Right lobe of liver (tissue), 6 donors: ENCODE measurements around the gene ATG7. TPM values are rescaled to one million over a fixed set of nuclear protein-coding genes. Genes with fewer than 3 reads are reported as not detected.

Source experiments
- ATAC-seq, 4 donors: fragments of 200-7000 bp; cut with Tn5 transposase; one replicate each; pipeline ENCODE4 v1.9.1; 2020; ENCODE audit warnings: mild to moderate bottlenecking in 4 of 4, moderate library complexity in 4 of 4
- DNase-seq, 3 donors: peaks; one replicate each; pipeline ENCODE4 v3.0.0-alpha.2; 2020
- H3K27ac ChIP-seq, 3 donors: fragments of 200-600 bp; one replicate each; pipeline ENCODE4 v1.8.0; 2022
- H3K27me3 ChIP-seq, 2 donors: fragments of 200-600 bp; one replicate each; pipeline ENCODE4 v1.8.0; 2022
- H3K36me3 ChIP-seq, 4 donors: fragments of 200-600 bp; sonication (generic) in 1 of 4; one replicate each; pipeline versions ENCODE4 v1.5.1 to v1.8.0; 2017 to 2022; ENCODE audit warnings: control low read depth in 1 of 4
- H3K4me1 ChIP-seq, 4 donors: fragments of 200-600 bp; sonication (generic) in 1 of 4; one replicate each; pipeline versions ENCODE4 v1.5.1 to v1.8.0; 2017 to 2022; ENCODE audit warnings: control low read depth in 1 of 4
- H3K4me3 ChIP-seq, 3 donors: fragments of 200-600 bp; one replicate each; pipeline ENCODE4 v1.8.0; 2022
- H3K9me3 ChIP-seq, 4 donors: fragments of 200-600 bp; sonication (generic) in 1 of 4; one replicate each; pipeline versions ENCODE4 v1.5.1 to v1.8.0; 2017 to 2022; ENCODE audit warnings: control low read depth in 1 of 4
- POLR2A ChIP-seq: fragments of 450-650 bp; IDR thresholded peaks from one replicate; pipeline ENCODE4 v1.6.1; 2017; ENCODE audit warnings: antibody characterized with exemption, mild to moderate bottlenecking
- WGBS: methylation state at CpG from one replicate; pipeline ENCODE4 v1.1.6; 2018; ENCODE audit warnings: low coverage, low lambda C conversion rate; ENCODE audit not compliant: insufficient coverage; ENCODE audit errors: missing lambda C conversion rate; 5-methylcytosine and 5-hydroxymethylcytosine counted together
- intact Hi-C, 2 donors: fragments of 100-400 bp; cut with DNase I; formaldehyde crosslinking; loops; one replicate each; pipeline versions ENCODE4 v1.11.2 to v1.14.1; 2022
- small RNA-seq, 2 experiments: library from RNA; depleted of rRNA; stranded (forward); fragments of <200 nt; gene quantifications; one replicate each; pipeline ENCODE3, GENCODE V24; 2016
- total RNA-seq, 6 experiments: library from RNA; depleted of rRNA in 2 of 6; stranded (reverse); fragments of >200 nt in 2 of 6; fragmentation: NEBNext Ultra II Directional in 3 of 6; extraction: Animal tissue kit (Norgen Biotek cat#: 25700) in 3 of 6; gene quantifications; one replicate each; pipeline versions ENCODE4 v1.1.0 to v1.2.4, GENCODE V29; 2016 to 2023
- TF ChIP-seq, protein P1 (sequence below), 4 donors: fragments of 200-600 bp in 3 of 4; fragments of 450-650 bp in 1 of 4; IDR thresholded peaks; one replicate each; pipeline versions ENCODE4 v1.5.1 to v1.8.0; 2016 to 2022; ENCODE audit warnings: antibody characterized with exemption in 4 of 4, mild to moderate bottlenecking in 2 of 4
- donor health status: DM: no; HTN: yes; CAD: no.
- donor health status: DM: no; HTN: no; CAD: no.
- donor health status: DM: no; HTN: no; CAD: no.
- donor health status: DM: no; HTN: yes; CAD: no.
- donor health status: DM: no; HTN: yes; CAD: no.

Gene ATG7
- total RNA-seq, 6 experiments from 2014 or later, result 13.6 to 21.1 (median 15.8) TPM

GRCh38 chr3:11604139-11604892 lies 332.1 kb downstream of the ATG7 start:
- intact Hi-C loops, result no loop called here
- no peak overlapping the region for H3K27ac ChIP-seq
- no peaks in the 10 kb centered on the region for H3K27me3 ChIP-seq
- peaks cover 0 to 12% (median 6%) of the 10 kb centered on the region in 4 donors for H3K4me1 ChIP-seq
- H3K36me3 ChIP-seq, result peaks cover 0 to 16% (median 0%) of the 10 kb centered on the region in 4 donors
- no peak for DNase-seq
- no peaks in the 10 kb centered on the region for H3K9me3 ChIP-seq
- no peak overlapping the region for H3K4me3 ChIP-seq
- TF ChIP-seq, protein P1, sequence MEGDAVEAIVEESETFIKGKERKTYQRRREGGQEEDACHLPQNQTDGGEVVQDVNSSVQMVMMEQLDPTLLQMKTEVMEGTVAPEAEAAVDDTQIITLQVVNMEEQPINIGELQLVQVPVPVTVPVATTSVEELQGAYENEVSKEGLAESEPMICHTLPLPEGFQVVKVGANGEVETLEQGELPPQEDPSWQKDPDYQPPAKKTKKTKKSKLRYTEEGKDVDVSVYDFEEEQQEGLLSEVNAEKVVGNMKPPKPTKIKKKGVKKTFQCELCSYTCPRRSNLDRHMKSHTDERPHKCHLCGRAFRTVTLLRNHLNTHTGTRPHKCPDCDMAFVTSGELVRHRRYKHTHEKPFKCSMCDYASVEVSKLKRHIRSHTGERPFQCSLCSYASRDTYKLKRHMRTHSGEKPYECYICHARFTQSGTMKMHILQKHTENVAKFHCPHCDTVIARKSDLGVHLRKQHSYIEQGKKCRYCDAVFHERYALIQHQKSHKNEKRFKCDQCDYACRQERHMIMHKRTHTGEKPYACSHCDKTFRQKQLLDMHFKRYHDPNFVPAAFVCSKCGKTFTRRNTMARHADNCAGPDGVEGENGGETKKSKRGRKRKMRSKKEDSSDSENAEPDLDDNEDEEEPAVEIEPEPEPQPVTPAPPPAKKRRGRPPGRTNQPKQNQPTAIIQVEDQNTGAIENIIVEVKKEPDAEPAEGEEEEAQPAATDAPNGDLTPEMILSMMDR (IDR thresholded peaks at IDR 0.05), result no peak
- TF ChIP-seq POLR2A, result no peak
- ATAC-seq, result no peak
- whole genome bisulfite sequencing, result 80% methylated on average over 9 of the region's 15 CpGs

GRCh38 chr3:11605398-11605797 lies 333.2 kb downstream of the ATG7 start:
- ATAC-seq (no peak), DNase-seq (no peak)
- intact Hi-C loops, result no loop called here
- no peak overlapping the region for H3K4me3 ChIP-seq
- no peaks in the 10 kb centered on the region for H3K27me3 ChIP-seq
- 93% methylated on average over 1 of the region's 1 CpG for WGBS
- TF ChIP-seq, protein P1 (IDR thresholded peaks at IDR 0.05), result no peak
- no peak for TF ChIP-seq POLR2A
- H3K9me3 ChIP-seq, result no peaks in the 10 kb centered on the region
- no peak overlapping the region for H3K27ac ChIP-seq
- peaks cover 0 to 11% (median 0%) of the 10 kb centered on the region in 4 donors for H3K36me3 ChIP-seq
- H3K4me1 ChIP-seq, result peaks cover 0 to 12% (median 6%) of the 10 kb centered on the region in 4 donors

DNA sequence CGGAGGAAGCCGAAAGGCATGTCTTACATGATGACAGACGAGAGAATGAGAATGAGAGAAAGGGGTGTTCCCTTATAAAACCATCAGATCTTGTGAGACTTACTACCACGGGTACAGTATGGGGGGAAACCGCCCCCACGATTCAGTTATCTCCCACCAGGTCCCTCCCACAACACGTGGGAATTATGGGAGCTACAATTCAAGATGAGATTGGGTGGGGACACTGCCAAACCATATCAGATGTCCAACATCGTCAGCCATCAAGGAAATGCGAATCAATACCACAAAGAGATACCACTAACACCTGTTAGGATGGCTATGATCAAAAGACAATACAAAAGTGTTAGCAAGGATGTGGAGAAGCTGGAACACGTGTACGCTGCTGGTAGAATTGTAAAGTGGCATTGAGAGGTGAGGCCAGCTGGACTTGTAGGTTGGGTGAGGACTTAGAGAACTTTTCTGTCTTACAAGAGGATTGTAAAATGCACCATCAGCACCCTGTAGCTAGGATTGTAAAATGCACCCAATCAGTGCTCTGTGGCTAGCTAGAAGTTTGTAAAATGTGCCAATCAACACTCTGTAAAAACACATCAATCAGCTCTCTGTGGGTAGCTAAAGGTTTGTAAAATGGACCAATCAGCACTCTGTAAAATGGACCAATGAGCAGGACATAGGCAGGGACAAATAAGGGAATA lies 334.0 kb downstream of the ATG7 start:
- Histone ChIP-seq H3K27me3 (no peaks in the 10 kb centered on the region), H3K4me3 (no peak overlapping the region), H3K27ac (no peak overlapping the region), H3K4me1 (peaks cover 0 to 12% (median 5%) of the 10 kb centered on the region in 4 donors), H3K36me3 (peaks cover 0 to 3% (median 0%) of the 10 kb centered on the region in 4 donors), H3K9me3 (no peaks in the 10 kb centered on the region)
- 88% methylated on average over 6 of the region's 11 CpGs for WGBS
- ATAC-seq (no peak), DNase-seq (no peak)
- TF ChIP-seq, protein P1 (IDR thresholded peaks at IDR 0.05), result no peak
- no peak for TF ChIP-seq POLR2A
- intact Hi-C loops, result no loop called here

DNA sequence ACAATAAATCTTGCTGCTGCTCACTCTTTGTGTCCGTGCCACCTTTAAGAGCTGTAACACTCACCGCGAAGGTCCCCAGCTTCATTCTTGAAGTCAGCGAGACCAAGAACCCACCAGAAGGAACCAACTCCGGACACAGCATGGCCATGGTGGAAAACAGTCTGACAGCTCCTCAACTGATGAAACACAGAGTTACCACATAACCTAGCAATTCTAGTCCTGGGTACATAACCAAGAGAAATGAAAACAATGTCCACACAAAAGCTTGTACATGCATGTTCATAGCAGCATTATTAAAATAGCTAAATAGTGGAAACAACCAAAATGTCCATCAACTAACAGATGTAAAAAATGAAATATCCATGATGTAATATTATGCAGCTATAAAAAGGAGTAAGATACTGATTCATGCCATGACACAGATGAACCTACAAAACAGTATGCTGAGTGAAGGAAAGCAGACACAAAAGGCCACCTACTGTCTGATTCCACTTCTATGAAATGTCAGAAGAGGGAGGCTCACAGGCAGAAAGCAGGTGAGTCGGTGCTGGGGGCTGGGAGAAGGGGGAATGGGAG lies 334.8 kb downstream of the ATG7 start:
- Histone ChIP-seq H3K4me3 (no peak overlapping the region), H3K9me3 (no peaks in the 10 kb centered on the region), H3K4me1 (peaks cover 0 to 12% (median 5%) of the 10 kb centered on the region in 4 donors), H3K27me3 (no peaks in the 10 kb centered on the region), H3K36me3 (no peaks in the 10 kb centered on the region), H3K27ac (no peak overlapping the region)
- no peak for ATAC-seq
- WGBS, result 93% methylated on average over 6 of the region's 6 CpGs
- intact Hi-C loops, result no loop called here
- DNase-seq, result no peak
- no peak for TF ChIP-seq POLR2A
- TF ChIP-seq, protein P1 (IDR thresholded peaks at IDR 0.05), result no peak

Small RNA genes within 50 kb of the gene (small RNA-seq; reads per million reads assigned to genes)
- gene AC022001.1 (0 reads per million in 2 experiments), gene AC026185.1 (0 to 0.10 reads per million in 2 experiments), gene AC083855.1 (0 reads per million in 2 experiments)

Other genes with a start within 250 kb of the ATG7 start
- gene HRH1, start 117.9 kb upstream of the ATG7 start, total RNA-seq, result under 1 TPM in 4 of 6 experiments, not detected in 2; 0.14 to 0.66 (median 0.41) TPM